HepG2 (cell line): ENCODE measurements around the gene NINL. TPM values are rescaled to one million over a fixed set of nuclear protein-coding genes. Genes with fewer than 3 reads are reported as not detected.

Source experiments
- BRD4 ChIP-seq: sonication (generic); formaldehyde crosslinking; IDR thresholded peaks from 2 replicates; pipeline ENCODE4 v1.4.0; 2020; ENCODE audit warnings: missing genetic modification reagents
- HNRNPUL1 ChIP-seq: fragments of 200-400 bp; formaldehyde crosslinking; IDR thresholded peaks from 2 replicates; pipeline ENCODE4 v1.6.1; 2017; ENCODE audit warnings: low read depth, mild to moderate bottlenecking, low read length, moderate library complexity
- MAZ ChIP-seq, 2 experiments: sonication (generic) in 1 of 2; formaldehyde crosslinking in 1 of 2; IDR thresholded peaks; 2 replicates each; pipeline versions ENCODE4 v1.5.0 to v1.6.1; 2012 to 2020; ENCODE audit warnings: low read depth in 2 of 2, mild to moderate bottlenecking in 2 of 2, borderline replicate concordance in 1 of 2, improper control_type of control experiment in 1 of 2, low read length in 1 of 2, missing genetic modification reagents in 1 of 2, moderate library complexity in 1 of 2
- MEIS2 ChIP-seq: sonication (generic); formaldehyde crosslinking; IDR thresholded peaks from 2 replicates; pipeline ENCODE4 v1.9.0; 2021; ENCODE audit warnings: mild to moderate bottlenecking, missing genetic modification reagents
- TGIF2 ChIP-seq: IDR thresholded peaks from 2 replicates; pipeline ENCODE4 v1.6.1; 2016; ENCODE audit warnings: control low read depth, missing compliant biosample characterization
- U2AF2 ChIP-seq: fragments of 200-400 bp; formaldehyde crosslinking; IDR thresholded peaks from 2 replicates; pipeline ENCODE4 v1.6.1; 2017; ENCODE audit warnings: low read depth, mild to moderate bottlenecking, low read length
- ZNF12 ChIP-seq: sonication (generic); formaldehyde crosslinking; IDR thresholded peaks from 2 replicates; pipeline ENCODE4 v1.5.0; 2020; ENCODE audit warnings: missing genetic modification reagents
- ZNF3 ChIP-seq: IDR thresholded peaks from 2 replicates; pipeline ENCODE4 v1.7.0; 2017; ENCODE audit warnings: inconsistent platforms
- ZNF354B ChIP-seq: sonication (generic); formaldehyde crosslinking; IDR thresholded peaks from 2 replicates; pipeline ENCODE4 v1.8.0; 2022; ENCODE audit warnings: mild to moderate bottlenecking, missing genetic modification reagents
- ZNF484 ChIP-seq: sonication (generic); formaldehyde crosslinking; IDR thresholded peaks from 2 replicates; pipeline ENCODE4 v1.5.1; 2020; ENCODE audit warnings: mild to moderate bottlenecking, low read depth, missing genetic modification reagents, borderline replicate concordance
- ZNF557 ChIP-seq: sonication (generic); formaldehyde crosslinking; IDR thresholded peaks from 2 replicates; pipeline ENCODE4 v1.4.0; 2020; ENCODE audit warnings: missing genetic modification reagents
- polyA plus RNA-seq, 8 experiments: library from polyadenylated mRNA; depleted of rRNA in 3 of 8; stranded (reverse) in 7 of 8; unstranded in 1 of 8; fragments of >200 nt; fragmentation: Illumina TruSeq in 4 of 8; extraction: Trizol in 4 of 8; gene quantifications; 2 replicates each; pipeline versions ENCODE4 v1.2.1 to v1.2.3, GENCODE V29; 2011 to 2016; ENCODE audit warnings: low read depth in 4 of 8, missing spikeins in 1 of 8, mixed read lengths in 1 of 8; ENCODE audit not compliant: insufficient read depth in 1 of 8
- total RNA-seq, 5 experiments: library from RNA; depleted of rRNA; stranded (reverse); fragments of >200 nt; fragmentation: Illumina TruSeq; extraction: Trizol; gene quantifications; 2 replicates each; pipeline ENCODE4 v1.2.3, GENCODE V29; 2016; ENCODE audit warnings: low read depth in 1 of 5
- TF ChIP-seq, protein P1 (sequence below): sonication (generic); formaldehyde crosslinking; IDR thresholded peaks from 2 replicates; pipeline ENCODE4 v1.4.0; 2020; ENCODE audit warnings: mild to moderate bottlenecking, low read depth, missing genetic modification reagents
- TF ChIP-seq, protein P2 (sequence below): sonication (generic); formaldehyde crosslinking; conservative IDR thresholded peaks from 2 replicates; pipeline ENCODE4 v1.4.0; 2020; ENCODE audit warnings: missing genetic modification reagents
- TF ChIP-seq, protein P3 (sequence below): sonication (generic); formaldehyde crosslinking; IDR thresholded peaks from 2 replicates; pipeline ENCODE4 v1.5.1; 2020; ENCODE audit warnings: mild to moderate bottlenecking, missing genetic modification reagents, borderline replicate concordance
- TF ChIP-seq, protein P4 (sequence below): sonication (generic); formaldehyde crosslinking; IDR thresholded peaks from 2 replicates; pipeline ENCODE4; 2020; ENCODE audit warnings: missing genetic modification reagents, mild to moderate bottlenecking, borderline replicate concordance
- TF ChIP-seq, protein P5 (sequence below): sonication (generic); formaldehyde crosslinking; IDR thresholded peaks from 2 replicates; pipeline ENCODE4 v1.9.0; 2021; ENCODE audit warnings: missing genetic modification reagents, mild to moderate bottlenecking, borderline replicate concordance
- TF ChIP-seq, protein P6 (sequence below): IDR thresholded peaks from 2 replicates; pipeline ENCODE4 v1.6.1; 2016; ENCODE audit warnings: missing compliant biosample characterization, missing genetic modification reagents, borderline replicate concordance

Gene NINL
- total and polyA plus RNA-seq, 2 of the 13 experiments (the other 11 are each of a cell fraction or from before 2014, with no cell fraction given): 32.3 to 34.3 TPM

DNA sequence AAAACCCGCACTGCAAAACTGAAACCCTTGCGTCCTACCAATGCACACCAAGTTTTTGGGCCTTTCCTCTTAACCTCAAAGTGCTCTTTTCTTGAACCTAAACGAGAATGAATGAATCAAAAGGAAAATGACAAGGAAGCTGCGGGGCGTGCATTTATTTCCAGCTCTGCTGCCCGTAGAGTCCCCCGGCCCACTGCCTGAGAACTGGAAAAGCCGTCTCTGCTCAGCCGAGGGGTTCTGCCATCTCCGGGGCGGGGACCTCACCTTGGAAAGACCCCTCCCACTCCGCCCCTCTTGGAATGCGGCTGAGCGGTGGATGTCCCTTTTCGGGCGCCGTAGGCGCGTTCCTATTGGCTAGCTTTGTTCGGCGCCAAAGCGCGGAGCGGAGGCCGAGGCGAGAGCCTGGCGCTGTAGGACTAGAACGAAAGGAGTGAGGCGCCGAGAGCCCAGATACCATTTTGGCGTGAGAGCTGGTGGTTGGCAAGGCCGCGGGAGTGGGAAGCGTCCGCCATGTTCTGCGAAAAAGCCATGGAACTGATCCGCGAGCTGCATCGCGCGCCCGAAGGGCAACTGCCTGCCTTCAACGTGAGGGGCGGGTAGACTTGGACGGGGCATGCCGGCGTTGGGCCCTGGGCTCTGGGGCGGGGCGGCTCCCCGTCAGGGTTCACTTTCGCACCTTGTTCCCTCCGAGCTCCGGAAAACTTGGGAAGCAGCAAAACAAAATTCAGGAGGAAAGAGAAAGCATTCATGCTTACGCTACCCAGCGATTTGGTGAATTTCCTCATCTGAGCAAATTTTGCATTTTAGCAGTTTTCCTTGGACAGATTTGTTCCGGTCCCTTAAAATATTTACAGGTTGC, 177.8 kb downstream of the NINL start, which contains the start of gene GINS1 (continued):
- TF ChIP-seq, protein P1, sequence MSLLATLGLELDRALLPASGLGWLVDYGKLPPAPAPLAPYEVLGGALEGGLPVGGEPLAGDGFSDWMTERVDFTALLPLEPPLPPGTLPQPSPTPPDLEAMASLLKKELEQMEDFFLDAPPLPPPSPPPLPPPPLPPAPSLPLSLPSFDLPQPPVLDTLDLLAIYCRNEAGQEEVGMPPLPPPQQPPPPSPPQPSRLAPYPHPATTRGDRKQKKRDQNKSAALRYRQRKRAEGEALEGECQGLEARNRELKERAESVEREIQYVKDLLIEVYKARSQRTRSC (CRISPR knock-in tag): peak; percentile 96
- TF ChIP-seq MEIS2 (peak; percentile 93), BRD4 (CRISPR knock-in tag) (peak; percentile 99), ZNF3 (CRISPR knock-in tag) (no peak), U2AF2 (no peak), ZNF557 (CRISPR knock-in tag) (peak; percentile 98), ZNF354B (CRISPR knock-in tag) (peak; percentile 99), HNRNPUL1 (no peak), ZNF484 (CRISPR knock-in tag) (peak; percentile 75; the same call in 1 of the 2 replicates), TGIF2 (CRISPR knock-in tag) (peak; percentile 99), MAZ (IDR thresholded peaks at IDR 0.05; ENCODE audit: borderline replicate concordance, low read depth, low read length) (peak; percentile 90), MAZ (CRISPR knock-in tag; IDR thresholded peaks at IDR 0.05; ENCODE audit: low read depth) (peak; percentile 99), ZNF12 (no peak)
- TF ChIP-seq, protein P2, sequence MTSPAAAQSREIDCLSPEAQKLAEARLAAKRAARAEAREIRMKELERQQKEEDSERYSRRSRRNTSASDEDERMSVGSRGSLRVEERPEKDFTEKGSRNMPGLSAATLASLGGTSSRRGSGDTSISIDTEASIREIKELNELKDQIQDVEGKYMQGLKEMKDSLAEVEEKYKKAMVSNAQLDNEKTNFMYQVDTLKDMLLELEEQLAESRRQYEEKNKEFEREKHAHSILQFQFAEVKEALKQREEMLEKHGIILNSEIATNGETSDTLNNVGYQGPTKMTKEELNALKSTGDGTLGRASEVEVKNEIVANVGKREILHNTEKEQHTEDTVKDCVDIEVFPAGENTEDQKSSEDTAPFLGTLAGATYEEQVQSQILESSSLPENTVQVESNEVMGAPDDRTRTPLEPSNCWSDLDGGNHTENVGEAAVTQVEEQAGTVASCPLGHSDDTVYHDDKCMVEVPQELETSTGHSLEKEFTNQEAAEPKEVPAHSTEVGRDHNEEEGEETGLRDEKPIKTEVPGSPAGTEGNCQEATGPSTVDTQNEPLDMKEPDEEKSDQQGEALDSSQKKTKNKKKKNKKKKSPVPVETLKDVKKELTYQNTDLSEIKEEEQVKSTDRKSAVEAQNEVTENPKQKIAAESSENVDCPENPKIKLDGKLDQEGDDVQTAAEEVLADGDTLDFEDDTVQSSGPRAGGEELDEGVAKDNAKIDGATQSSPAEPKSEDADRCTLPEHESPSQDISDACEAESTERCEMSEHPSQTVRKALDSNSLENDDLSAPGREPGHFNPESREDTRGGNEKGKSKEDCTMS (CRISPR knock-in tag): no peak
- TF ChIP-seq, protein P3, sequence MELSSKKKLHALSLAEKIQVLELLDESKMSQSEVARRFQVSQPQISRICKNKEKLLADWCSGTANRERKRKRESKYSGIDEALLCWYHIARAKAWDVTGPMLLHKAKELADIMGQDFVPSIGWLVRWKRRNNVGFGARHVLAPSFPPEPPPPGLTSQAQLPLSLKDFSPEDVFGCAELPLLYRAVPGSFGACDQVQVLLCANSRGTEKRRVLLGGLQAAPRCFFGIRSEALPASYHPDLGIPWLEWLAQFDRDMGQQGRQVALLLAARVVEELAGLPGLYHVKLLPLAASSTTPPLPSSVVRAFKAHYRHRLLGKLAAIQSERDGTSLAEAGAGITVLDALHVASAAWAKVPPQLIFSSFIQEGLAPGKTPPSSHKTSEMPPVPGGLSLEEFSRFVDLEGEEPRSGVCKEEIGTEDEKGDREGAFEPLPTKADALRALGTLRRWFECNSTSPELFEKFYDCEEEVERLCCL: peak; percentile 95; the same call in 1 of the 2 replicates
- TF ChIP-seq, protein P4, sequence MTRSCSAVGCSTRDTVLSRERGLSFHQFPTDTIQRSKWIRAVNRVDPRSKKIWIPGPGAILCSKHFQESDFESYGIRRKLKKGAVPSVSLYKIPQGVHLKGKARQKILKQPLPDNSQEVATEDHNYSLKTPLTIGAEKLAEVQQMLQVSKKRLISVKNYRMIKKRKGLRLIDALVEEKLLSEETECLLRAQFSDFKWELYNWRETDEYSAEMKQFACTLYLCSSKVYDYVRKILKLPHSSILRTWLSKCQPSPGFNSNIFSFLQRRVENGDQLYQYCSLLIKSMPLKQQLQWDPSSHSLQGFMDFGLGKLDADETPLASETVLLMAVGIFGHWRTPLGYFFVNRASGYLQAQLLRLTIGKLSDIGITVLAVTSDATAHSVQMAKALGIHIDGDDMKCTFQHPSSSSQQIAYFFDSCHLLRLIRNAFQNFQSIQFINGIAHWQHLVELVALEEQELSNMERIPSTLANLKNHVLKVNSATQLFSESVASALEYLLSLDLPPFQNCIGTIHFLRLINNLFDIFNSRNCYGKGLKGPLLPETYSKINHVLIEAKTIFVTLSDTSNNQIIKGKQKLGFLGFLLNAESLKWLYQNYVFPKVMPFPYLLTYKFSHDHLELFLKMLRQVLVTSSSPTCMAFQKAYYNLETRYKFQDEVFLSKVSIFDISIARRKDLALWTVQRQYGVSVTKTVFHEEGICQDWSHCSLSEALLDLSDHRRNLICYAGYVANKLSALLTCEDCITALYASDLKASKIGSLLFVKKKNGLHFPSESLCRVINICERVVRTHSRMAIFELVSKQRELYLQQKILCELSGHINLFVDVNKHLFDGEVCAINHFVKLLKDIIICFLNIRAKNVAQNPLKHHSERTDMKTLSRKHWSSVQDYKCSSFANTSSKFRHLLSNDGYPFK (CRISPR knock-in tag): peak; percentile 97
- TF ChIP-seq, protein P5, sequence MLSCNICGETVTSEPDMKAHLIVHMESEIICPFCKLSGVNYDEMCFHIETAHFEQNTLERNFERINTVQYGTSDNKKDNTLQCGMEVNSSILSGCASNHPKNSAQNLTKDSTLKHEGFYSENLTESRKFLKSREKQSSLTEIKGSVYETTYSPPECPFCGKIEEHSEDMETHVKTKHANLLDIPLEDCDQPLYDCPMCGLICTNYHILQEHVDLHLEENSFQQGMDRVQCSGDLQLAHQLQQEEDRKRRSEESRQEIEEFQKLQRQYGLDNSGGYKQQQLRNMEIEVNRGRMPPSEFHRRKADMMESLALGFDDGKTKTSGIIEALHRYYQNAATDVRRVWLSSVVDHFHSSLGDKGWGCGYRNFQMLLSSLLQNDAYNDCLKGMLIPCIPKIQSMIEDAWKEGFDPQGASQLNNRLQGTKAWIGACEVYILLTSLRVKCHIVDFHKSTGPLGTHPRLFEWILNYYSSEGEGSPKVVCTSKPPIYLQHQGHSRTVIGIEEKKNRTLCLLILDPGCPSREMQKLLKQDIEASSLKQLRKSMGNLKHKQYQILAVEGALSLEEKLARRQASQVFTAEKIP (CRISPR knock-in tag): no peak
- TF ChIP-seq, protein P6, sequence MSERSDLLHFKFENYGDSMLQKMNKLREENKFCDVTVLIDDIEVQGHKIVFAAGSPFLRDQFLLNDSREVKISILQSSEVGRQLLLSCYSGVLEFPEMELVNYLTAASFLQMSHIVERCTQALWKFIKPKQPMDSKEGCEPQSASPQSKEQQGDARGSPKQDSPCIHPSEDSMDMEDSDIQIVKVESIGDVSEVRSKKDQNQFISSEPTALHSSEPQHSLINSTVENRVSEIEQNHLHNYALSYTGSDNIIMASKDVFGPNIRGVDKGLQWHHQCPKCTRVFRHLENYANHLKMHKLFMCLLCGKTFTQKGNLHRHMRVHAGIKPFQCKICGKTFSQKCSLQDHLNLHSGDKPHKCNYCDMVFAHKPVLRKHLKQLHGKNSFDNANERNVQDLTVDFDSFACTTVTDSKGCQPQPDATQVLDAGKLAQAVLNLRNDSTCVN (CRISPR knock-in tag): peak; percentile 82; the same call in 1 of the 2 replicates
